Lung microvascular endothelial cell (primary cell): Measurements from ENCODE around the gene TXNL4A. TPM values are rescaled to one million over a fixed set of nuclear protein-coding genes. Genes with fewer than 3 reads are reported as not detected.

Experiments
- total RNA-seq: library from RNA; depleted of rRNA; stranded (reverse); fragments of >200 nt; gene quantifications from 2 replicates; pipeline ENCODE4 v1.2.1, GENCODE V29; 2014

Gene TXNL4A
- total RNA-seq, 1 donor from 2014 or later, result 34.7 TPM

Other genes with a start within 250 kb of the TXNL4A start
- 0.44 and 1.4 TPM in 2 replicates for gene KCNG2, start 190.6 kb downstream of the TXNL4A start, total RNA-seq
- 26.4 and 33.1 TPM in 2 replicates for gene SLC66A2, start 36.9 kb downstream of the TXNL4A start, total RNA-seq
- 1.8 and 2.8 TPM in 2 replicates for gene HSBP1L1, start 23.9 kb downstream of the TXNL4A start, total RNA-seq
- gene RBFA, start 45.9 kb upstream of the TXNL4A start, total RNA-seq, result 24.8 and 27.9 TPM in 2 replicates
- gene ADNP2, start 120.7 kb upstream of the TXNL4A start, total RNA-seq, result 10.7 and 12.1 TPM in 2 replicates